DMS153 (cell line): Measurements from ENCODE around the gene PTEN.
"Not testable (repeated sequence)": the region's sequence is repeated elsewhere in the genome, so short reads cannot be mapped to it uniquely, and the experiment has no call there.

Experiments
- DNase-seq: peaks from one replicate; lab custom pipeline; 2025; lab: John Stamatoyannopoulos, UW

The PTEN gene

DNA sequence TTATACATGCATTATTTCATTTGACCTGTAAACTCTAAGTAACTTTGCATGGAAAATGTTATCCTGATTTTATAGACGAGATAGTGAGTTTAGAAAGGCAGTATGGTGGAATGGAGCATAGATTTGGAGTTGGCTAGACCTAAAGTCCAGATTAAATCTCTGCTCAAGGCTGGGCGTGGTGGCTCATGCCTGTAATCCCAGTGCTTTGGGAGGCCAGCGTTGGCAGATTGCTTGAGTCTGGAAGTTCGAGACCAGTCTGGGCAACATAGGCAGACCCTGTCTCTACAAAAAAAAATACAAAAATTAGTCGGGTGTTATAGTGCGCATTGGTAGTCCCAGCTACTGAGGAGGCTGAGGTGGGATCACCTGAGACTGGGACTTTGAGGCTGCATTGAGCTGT lies 9.4 kb downstream of the PTEN start:
- no peak for DNase-seq

DNA sequence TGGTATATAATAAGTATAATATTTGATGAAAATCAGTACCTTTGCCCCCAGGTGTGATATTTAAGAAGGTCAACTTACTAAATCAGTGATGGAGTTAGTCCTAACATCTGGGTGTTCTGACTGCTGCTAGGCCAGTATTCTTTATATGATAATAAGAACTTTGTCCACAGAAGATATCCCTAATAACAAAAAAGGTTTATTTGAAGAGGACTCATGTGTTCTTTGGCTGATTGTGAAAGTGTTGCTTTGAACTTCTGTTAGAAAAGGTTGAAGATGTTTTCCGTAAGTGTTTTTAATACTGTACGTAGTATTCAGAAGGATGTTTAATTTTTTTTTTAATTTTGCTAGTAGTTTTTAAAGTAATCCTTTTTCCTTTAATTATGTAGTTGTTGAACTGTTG lies 10.2 kb downstream of the PTEN start:
- DNase-seq = no peak

DNA sequence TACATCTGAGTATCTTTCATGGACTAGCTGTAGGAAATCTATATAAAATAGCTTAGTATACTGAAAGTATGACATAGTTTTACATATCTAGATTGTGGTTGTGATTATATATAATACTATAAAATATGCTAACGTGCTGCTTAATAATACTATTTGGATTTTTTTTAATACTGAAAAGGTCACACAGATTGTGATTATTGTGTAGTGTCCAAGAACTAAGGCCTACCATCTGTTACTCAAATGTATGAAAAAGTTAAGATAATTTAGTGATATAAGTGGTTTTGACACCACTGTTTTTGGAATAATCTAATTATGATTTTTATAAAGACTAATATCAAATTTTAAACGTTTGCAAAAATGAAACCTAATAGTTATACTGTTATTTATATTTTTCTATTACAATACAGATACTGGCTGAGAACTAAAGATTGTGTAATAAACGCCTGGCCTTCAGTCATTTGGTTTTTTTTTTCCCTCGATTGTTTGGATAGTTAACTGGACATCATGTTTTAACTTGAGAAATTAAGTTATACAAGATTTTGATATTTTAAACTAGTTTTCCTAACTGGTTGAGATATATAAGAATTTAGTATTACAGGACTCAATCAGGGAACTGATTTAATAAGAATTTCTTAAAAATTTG lies 12.6 kb downstream of the PTEN start:
- no peak for DNase-seq

DNA sequence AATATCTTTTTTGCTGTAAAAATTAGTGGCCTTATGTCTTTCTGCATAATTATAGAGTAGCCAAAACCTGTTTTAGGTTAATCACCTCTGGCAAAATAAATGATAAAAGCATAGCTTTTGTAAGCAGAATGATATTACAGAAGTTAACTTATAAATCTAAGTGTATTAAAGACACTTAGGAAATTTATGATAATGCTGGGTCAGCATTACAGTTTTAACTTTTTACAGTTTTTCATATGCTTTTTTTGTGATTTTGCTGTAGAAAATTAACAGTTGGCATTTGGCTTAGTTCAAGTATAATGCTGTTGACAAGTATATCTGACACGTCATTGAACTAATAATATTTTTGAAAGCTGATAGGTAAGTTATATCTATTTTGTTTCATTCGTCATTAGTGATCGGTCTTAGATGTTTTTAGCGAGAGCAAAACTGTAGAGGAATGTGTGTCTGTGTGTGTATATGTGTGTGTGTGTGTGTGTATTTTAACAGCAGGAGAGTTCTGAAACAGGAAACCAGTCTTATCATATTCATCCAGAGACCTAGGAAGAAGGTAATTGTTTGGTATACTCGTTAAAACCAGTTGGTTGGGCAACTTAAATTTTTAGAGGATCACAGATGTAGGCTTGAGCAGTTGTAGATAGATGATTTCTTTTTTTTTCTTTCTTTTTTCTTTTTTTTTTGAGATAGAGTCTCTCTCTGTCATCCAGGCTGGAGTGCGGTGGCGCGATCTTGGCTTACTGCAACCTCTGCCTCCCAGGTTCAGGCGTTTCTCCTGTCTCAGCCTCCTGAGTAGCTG lies 15.4 kb downstream of the PTEN start:
- DNase-seq = no peak

DNA sequence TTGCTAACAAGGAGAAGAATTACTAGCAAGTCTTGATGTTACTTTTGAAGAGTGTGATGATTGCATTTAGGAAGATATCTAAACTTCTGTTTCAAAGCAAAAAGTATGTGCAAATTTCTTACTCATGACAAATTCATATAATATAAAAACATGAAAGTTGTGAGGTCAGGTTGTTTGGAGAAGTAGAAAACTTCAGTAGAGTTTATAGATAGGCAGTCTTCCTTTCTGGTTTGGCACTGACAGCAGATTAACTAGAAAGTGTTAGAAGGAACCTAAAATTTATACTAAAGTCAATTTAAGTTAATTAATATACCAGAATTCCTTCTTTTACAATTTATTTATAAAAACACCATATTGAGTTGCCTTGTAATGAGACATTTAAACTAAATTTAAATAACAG lies 16.9 kb downstream of the PTEN start:
- DNase-seq = no peak

DNA sequence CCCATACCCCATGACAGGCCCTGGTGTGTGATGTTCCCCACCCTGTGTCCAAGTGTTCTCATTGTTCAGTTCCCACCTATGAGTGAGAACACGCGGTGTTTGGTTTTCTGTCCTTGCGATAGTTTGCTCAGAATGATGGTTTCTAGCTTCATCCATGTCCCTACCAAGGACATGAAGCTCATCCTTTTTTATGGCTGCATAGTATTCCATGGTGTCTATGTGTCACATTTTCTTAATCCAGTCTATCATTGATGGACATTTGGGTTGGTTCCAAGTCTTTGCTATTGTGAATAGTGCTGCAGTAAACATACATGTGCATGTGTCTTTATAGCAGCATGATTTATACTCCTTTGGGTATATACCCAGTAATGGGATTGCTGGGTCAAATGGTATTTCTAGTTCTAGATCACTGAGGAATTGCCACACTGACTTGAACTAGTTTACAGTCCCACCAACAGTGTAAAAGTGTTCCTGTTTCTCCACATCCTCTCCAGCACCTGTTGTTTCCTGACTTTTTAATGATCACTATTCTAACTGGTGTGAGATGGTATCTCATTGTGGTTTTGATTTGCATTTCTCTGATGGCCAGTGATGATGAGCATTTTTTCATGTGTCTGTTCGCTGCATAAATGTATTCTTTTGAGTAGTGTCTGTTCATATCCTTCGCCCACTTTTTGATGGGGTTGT lies 18.1 kb downstream of the PTEN start:
- not testable (repeated sequence) for DNase-seq

DNA sequence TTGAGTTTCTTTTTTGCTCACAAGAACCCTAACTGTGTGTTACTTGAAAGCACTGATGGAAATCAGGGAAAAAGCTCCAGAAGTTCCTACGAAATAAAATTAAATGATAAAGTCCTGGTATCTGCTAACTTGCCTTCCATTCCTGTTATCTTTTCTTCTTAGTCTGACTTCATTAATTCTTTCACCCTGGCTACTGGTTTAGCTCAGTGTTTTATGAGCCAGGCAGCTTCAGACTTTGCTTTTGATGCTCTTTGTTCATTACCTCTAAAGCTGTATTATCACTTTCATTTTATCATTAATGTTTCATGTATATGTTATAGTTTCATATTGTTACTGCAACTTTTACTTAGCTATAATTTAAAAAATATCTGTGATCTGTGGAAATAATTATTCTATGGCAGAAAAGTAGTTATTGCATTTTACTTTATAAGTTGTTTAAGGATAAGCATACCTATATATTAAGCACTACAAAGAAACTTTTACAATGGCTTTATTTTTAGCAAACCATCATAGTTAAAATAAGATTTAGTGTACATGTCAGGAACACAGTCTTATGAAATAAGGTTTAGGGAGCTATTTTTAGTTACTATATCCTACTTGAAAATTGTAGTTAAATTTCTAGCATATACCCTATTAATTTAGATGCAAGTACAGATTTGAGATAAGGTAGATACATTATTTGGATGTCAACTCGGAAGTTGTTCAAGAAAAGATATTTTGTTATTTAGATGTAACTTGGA lies 19.3 kb downstream of the PTEN start:
- DNase-seq = no peak

DNA sequence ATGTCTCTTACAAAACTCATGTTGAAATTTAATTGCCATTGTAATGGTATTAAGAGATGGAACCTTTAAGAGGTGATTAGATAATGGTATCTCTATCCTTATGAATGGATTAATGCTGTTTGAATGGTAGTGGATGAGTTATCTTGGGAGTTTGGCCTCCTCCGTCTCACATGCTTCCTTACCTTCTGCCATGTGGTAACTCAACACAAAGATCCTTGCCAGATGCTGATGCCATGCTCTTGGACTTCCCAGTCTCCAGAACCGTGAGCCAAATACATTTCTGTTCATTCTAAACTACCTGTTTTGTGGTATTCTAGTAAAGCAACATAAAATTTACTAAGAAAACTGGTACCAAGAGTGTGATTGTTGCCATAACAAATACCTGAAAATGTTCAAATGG lies 23.2 kb downstream of the PTEN start:
- no peak for DNase-seq

DNA sequence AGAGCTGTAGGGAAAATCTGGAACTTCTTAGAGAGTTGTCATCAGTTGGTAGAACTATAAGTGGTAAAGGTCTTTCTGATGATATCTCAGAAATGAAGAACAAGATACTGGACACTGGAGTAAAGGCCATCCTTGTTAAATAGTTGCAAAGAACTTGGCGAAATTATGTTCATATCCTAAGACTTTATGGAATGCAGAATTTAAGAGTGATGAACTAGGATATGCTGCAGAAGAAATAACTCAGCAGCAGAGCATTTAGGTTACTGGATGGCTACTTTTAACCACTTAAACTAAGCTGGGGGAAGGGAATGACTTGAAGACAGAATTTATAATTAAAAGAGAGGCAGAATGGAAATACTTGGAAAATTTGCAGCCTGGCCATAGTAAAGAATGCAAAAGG lies 23.7 kb downstream of the PTEN start:
- DNase-seq = no peak

DNA sequence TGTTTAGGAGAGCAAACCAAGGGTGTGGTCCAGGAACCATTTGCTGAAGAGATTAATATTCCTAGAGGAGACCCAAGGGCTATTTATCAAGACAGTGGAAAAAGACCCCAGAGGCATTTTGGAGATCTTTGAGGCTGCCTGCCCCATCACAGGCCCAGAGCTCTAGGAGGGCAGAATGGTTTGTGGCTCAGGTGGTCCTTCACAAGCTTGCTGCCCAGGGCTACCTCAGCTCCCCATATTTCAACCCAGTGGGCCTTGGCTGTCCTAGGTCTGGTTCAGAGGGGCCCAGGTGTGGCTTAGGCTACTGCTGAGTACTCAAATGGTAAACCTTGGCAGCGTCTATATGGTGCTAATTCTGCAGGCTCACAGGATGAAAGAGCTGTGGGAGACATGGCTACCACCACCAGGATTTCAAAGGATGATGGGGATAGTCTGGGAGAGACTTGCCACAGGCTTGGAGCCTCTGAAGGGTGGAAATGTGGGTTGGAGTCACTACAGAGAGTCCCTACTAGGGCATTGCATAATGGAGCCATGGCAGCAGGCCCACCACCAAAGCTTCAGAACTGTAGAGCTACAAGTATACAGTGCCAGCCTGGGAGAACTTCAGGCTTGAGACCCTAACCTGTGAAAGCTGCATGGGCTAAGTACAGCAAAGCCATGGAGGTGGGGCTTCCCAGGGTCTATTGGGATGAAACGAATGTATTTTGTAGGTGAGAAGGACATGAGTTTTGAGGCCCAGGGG lies 24.3 kb downstream of the PTEN start:
- DNase-seq = no peak

DNA sequence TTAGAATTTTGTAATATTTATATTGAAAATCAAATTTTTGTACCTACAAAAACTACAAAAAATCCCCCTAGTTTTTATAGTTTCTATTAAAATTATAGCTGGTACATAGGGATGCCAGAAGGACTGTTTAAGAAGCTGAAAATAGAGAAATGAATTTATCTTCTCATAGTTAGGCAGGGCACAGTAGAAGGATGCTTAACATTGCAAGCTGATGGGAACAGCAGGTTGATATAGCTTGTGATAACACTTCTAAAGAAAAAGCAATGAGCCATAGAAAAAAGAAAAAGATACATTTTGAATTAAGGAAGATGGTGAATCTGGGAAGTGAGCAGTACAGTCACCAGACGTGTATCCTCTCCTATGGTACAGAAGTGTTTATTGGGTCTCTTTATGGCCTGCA lies 32.0 kb downstream of the PTEN start:
- DNase-seq = no peak

DNA sequence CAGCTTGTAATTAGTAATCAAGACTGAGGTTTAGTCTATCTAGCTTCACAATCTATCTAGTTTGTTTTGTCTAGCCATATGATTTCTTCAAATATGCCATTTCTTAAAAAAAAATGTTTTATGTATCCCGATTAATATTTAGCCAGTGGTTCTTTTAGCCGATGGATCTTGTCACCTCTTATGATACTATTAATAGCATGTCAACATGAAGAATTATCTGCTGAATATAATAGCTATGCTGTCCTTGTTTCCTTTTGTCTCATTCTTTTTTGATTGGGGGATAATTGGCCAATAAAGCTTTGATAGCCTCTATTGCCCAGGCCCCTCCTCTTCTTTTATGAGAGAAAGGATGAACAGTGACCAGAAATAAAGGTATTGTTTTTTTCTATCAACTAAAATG lies 32.8 kb downstream of the PTEN start:
- DNase-seq = no peak

DNA sequence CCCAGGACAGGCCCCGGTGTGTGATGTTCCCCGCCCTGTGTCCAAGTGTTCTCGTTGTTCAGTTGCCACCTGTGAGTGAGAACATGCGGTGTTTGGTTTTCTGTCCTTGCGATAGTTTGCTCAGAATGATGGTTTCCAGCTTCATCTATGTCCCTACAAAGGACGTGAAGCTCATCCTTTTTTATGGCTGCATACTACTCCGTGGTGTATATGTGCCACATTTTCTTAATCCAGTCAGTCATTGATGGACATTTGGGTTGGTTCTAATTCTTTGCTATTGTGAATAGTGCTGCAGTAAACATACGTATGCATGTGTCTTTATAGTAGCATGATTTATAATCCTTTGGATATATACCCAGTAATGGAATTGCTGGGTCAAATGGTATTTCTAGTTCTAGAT lies 34.5 kb downstream of the PTEN start:
- DNase-seq = not testable (repeated sequence)

DNA sequence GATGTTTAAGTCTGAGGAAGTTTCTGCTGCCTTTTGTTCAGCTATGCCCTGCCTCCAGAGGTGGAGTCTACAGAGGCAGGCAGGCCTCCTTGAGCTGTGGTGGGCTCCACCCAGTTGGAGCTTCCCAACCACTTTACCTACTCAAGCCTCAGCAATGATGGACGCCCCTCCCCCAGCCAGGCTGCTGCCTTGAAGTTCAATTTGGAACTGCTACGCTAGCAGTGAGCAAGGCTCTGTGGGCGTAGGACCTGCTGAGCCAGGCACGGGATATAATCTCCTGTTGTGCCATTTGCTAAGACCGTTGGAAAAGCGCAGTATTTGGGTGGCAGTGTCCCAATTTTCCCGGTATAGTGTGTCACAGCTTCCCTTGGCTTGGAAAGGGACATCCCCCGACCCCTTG lies 40.0 kb downstream of the PTEN start:
- DNase-seq = not testable (repeated sequence)

DNA sequence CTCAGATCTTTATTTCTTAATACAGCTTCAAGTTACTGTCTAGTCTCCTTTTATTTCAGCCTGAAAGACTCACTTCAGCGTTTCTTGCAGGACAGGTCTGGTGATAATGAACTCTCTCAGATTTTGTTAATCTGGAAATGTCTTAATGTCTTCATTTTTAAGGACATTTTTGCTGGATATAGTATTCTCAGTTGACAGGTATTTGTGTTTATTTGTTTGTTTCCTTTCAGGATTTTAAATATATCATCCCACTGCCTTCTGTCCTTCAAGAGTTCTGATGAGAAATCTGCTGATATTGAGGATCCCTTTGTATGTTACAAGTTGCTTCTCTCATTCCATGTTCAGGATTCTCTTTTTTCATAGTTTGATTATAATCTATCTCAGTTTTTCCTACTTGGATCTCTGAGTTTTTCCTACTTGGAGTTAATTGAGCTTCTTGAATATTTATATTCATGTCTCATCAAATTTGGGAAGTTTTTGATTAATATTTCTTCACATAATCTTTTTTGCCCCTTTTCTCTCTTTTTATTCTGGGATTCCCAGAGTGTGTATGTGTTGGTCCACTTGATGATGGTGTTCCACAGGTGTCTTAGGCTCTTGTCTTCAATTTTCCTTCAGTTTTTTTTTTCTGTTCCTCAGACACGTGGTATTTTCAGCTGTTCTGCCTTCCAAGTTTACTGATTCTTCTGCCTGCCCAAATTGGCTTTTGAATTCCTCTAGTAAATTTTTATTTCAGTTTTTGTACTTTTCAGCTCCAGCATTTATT lies 49.9 kb downstream of the PTEN start:
- DNase-seq = no peak

DNA sequence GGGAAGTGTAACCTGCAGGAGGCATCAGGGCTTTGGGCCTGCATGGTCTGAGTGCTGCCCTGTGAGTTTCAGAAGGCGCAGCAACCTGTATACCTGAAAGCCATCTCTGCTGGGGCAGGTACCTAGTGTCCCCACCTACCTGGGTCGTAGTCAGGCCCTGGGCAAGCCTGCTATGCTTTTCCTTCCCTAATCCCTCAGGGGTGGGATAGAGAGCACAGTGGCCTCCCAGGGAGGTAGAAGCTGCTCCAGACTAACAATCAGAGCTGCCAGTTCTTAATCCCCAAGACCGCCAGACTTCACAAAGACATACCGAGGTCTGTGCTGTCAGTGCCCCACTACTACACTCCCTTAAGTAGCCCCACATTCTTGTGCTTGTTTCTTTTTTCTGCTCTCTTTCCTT lies 52.0 kb downstream of the PTEN start:
- DNase-seq = no peak

DNA sequence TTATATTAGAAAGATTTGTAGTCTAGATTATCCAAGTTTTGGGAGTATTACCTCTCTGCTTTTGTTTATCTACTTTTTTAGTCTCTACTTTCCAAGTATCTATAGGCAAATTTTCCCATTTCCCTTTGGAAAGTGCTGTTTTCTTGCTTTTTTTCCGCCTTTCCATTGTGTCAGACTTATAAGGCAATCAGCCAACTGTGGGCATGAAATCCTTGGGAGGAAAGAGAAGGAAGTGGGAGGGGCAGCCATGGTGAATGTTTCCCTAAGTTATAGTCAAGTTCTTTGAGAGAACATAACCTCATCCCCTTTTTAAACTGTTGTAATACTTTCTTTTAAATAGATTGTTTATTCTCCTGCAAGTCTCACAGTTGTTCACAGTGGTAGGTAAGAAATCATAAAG lies 52.6 kb downstream of the PTEN start:
- DNase-seq = no peak

DNA sequence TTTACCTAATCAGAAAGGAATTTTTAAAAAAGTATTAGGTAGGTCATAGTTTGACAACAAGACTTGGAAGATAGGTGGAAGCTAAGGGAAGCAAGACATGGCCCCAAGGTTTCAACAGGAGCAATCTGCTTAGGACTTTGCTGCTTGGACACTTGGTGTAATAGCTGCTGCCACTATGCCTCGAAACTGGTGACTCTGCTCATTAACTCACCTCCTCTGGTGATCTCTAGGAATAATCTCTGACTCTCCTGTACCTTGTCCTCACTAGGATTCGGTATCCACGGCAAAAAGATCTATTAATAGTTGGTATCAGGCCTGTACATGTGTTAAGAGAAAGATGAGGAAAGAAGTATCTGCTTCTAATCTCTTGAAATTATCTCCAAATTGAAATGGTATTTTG lies 53.1 kb downstream of the PTEN start:
- no peak for DNase-seq

DNA sequence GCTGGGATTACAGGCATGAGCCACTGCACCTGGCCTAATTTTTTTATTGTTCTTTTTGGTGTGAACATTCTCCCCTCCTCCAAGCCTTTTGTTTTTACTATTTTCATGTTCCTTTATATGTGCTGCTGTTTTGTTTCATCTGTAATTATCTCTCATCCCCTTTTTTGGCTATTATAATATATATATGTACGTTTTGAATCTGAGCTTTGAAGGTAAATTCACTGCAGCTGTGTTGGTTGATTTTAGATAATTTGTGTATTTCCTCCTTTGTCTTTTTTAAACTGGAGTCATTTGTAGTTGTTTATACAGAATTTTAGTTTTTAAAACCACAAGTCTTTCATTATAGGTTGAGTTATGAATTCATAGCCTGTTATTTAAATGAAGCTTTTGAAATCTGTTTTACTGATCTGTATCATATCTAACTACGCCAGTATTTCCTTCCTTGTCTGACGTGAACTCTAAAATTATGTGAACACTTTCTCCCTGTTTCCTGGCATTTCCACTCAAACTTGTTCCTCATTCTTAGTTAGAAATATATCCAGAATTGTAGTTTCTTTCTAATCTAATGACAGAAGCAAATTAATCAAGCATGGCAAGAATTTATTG lies 54.9 kb downstream of the PTEN start:
- DNase-seq = no peak

DNA sequence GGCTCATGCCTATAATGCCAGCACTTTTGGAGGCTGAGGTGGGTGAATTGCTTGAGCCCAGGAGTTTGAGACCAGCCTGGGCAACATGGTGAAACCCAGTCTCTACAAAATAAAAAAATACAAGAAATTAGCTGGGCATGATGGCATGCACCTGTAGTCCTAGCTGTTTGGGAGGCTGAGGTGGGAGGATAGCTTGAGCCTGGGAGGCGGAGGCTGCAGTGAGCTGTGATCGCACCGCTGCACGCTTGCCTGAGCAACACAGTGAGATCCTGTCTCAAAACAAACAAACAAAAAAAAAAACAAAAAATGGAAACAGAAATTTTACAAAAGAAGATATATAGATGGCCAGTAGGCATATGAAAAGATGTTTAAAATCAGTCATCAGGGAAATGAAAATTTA lies 57.1 kb downstream of the PTEN start:
- no peak for DNase-seq
